GM19395 (cell line): ENCODE measurements around the gene THSD8.

Experiments used
- ATAC-seq: cut with Tn5 transposase; IDR thresholded peaks from one replicate; pipeline ENCODE4 v1.9.1; 2021; ENCODE audit warnings: mild to moderate bottlenecking, moderate library complexity; ENCODE audit not compliant: unreplicated experiment

Gene THSD8

GRCh38 chr19:12801466-12802266, at the start of gene THSD8, which contains the start of gene PRDX2:
Gene THSD8, plus strand, starts transcription at chr19:12802069. Its CDS starts 3 bp downstream, at chr19:12802072.
Gene PRDX2, minus strand, starts transcription at chr19:12801800. Its CDS starts 539 bp downstream, at chr19:12801261.
- ATAC-seq, result no peak

DNA sequence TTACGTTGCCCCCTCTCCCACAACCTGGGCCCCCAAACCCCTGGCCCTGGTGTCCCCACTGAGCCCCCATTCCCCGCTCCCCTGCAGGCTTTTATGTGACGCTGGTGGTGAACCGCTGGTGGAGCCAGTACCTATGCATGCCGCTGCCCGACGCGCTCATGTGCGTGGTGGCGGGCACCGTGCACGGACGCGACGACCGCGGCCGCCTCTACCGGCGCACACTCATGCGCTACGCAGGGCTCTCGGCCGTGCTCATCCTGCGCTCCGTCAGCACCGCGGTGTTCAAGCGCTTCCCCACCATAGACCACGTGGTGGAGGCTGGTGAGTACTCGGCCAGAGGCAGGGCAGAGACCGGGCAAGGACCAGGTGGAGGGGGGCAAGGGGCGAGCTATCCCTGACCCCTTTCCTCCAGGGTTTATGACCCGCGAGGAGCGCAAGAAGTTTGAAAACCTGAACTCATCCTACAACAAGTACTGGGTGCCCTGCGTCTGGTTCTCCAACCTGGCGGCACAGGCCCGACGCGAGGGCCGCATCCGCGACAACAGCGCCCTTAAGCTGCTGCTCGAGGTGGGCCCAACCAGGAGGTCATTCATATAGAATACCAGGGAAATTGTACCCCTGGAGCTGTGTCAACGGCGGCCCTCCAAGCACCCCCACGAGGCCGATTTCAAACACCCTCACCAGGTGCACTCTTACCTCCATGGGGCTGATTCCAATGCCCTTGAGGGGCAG, 47.2 kb upstream of the THSD8 start:
- no peak for ATAC-seq

DNA sequence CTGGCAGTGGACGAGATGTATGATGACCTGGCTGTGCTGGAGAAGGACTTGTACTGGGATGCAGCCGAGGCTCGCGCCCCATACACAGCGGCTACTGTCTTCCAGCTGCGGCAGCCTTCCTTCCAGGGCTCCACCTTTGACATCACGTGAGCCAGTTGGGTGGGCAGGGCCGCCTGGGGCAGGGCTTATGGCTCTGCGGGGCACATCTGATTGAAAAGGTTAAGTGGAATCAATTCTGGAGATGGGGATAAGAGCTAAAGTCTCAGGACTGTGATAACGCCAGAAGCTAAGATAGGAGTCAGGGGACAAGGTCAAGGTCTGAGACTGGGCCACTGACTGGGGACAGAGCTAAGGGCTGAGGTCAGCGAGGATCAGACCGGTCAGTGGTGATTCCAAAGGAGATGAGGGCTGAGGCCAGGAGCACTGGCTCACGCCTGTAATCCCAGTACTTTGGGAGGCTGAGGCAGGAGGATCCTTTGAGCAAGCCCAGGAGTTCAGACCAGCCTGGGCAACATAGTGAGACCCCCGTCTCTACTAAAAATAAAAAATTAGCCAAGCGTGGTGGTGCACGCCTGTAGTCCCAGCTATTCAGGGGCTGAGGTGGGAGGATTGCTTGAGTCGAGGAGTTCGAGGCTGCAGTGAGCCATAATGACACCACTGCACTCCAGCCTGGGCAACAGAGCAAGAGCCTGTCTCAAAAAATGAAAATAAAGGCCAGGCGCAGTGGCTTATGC, 45.6 kb upstream of the THSD8 start:
- ATAC-seq, result no peak

DNA sequence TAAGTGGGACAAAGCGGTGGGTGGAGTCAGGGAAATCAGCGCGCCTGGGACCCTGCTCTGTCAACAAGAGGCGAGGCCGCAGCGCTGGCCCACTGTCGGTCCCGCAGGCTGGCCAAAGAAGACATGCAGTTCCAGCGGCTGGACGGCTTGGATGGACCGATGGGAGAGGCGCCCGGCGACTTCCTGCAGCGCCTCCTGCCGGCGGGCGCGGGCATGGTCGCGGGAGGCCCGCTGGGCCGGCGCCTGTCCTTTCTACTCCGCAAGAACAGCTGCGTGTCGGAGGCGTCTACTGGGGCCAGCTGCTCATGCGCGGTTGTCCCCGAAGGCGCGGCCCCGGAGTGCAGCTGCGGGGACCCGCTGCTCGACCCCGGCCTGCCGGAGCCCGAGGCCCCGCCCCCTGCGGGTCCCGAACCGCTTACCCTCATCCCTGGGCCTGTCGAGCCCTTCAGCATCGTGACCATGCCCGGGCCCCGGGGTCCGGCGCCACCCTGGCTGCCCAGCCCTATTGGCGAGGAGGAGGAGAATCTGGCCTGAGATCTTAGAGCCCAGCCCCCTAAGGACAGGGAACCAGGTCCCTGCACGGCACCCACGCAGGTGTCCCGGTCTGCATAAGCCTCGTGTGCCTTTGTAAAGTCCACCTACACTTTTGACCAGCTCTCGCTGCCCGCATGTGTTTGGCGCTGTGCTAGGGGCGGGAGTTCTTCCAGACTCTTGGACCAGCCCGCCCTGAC, 44.2 kb upstream of the THSD8 start:
- no peak for ATAC-seq

DNA sequence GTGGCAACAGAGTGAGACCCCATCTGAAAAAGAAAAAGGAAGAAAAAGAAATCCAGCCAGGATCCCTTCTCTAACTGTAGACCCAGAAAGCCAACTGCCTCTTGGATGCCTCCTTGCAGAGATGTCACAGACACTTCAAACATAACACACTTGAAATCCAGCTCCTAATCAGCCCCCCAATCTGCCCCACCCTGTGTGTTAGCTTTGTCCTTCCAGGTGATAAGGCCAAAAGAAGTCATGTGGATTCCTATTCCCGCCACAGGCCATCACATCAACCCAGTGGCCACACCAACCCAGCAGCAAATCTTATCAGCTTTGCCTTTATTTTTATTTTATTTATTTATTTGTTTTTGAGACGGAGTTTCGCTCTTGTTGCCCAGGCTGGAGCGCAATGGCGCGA, 42.2 kb upstream of the THSD8 start:
- no peak for ATAC-seq

GRCh38 chr19:12763100-12763499, 38.8 kb upstream of the THSD8 start:
- no peak for ATAC-seq

DNA sequence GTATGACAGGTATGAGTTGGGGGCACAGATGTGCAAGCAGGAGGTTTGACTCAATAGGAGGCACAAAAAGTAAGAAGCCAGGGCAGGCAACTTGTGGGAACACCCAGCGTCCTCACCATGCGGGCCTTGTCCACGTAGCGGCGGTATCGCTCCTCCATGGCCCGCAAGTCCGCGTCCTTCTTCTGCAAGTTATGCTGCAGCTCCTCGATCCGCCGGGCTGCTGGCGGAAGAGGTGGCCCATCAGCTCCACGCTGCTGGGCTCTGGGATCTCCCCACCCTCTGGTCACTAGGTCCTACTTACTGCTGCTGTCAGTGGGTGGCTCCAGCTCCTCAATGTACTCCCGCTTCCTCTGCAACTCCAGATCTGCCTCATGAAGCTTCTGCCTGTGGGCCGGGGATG, 37.2 kb upstream of the THSD8 start:
- no peak for ATAC-seq

GRCh38 chr19:12766051-12766521, 35.8 kb upstream of the THSD8 start:
- no peak for ATAC-seq

DNA sequence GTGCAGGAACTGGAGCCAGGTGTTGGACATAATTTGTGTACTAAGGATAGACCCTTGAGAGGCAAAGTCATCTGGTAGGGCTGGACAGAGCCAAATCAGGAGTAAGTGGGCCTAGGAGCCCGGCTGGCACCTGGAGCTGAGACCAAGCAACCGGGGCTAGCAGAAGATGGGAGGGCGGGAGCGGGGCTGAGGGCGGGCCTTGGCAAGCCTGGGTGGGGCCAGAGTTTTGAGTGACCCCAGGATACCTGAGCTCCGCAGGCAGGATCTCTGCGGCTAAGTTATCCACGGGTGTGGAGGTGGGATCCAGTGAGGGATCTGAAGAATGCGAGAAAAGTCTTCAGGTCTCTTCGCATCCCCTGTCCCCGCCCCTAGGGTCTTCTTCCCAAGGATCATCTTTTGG, 34.7 kb upstream of the THSD8 start:
- ATAC-seq, result no peak

GRCh38 chr19:12767666-12768065, 34.2 kb upstream of the THSD8 start:
- no peak for ATAC-seq

GRCh38 chr19:12769689-12770088, 32.2 kb upstream of the THSD8 start:
- no peak for ATAC-seq

GRCh38 chr19:12770922-12771321, 30.9 kb upstream of the THSD8 start:
- ATAC-seq, result no peak

- no peak for ATAC-seq
These were observed 29.5 kb upstream of the THSD8 start for GRCh38 chr19:12772323-12772722.

GRCh38 chr19:12773571-12773970, 28.3 kb upstream of the THSD8 start:
- no peak for ATAC-seq

DNA sequence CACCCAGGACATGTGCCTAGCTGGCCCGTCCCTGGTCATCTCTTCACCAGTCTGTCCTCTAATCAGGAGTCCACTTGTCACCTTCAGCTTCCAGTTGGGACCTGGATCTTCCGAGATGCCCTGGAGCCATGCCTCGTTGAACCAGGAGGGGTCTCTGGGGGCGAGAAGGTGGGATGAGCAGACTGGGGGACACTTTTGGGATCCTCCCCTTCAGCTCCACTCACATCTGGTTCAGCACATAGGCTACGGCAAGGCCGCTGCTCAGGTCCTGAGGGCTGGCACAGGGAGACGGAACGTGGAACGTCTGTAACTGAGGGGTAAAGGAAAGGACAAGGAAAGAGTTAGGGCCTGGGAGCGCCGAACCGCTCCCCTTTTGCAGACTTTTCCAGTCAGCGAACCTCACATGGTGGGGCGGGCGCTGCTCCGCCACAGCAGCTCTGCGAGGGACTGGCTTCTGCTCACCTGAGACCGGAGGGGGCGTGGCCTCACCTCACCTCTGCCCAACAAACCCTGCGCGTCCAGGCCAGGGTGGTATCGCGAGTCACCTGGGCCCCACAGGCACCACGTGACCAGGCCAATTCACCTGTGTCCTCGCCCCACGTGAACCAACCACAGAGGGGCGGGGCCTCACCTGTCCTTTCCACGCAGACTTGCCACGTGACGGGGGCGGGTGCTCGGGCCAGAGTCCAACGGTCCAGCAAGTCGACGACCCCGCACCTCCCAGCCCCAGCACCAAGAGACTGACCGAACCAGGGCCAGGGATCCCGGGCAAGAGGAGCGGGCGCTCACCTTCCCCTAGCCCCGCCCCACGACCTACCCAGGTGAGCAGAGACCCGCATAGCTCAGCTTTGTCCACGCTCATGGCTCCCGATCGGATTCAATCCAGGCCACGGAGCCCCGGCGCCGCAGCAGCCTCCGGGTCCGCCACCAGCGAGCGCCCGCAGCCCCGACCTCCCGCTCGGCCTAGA, 27.0 kb upstream of the THSD8 start, which contains the start of gene HOOK2:
TSS of gene HOOK2 (minus strand) at position 965 of the 968 bp plus-strand sequence. CDS start at position 862, 103 bp downstream.
- no peak for ATAC-seq

GRCh38 chr19:12777217-12778016, 24.5 kb upstream of the THSD8 start:
- ATAC-seq, result no peak

DNA sequence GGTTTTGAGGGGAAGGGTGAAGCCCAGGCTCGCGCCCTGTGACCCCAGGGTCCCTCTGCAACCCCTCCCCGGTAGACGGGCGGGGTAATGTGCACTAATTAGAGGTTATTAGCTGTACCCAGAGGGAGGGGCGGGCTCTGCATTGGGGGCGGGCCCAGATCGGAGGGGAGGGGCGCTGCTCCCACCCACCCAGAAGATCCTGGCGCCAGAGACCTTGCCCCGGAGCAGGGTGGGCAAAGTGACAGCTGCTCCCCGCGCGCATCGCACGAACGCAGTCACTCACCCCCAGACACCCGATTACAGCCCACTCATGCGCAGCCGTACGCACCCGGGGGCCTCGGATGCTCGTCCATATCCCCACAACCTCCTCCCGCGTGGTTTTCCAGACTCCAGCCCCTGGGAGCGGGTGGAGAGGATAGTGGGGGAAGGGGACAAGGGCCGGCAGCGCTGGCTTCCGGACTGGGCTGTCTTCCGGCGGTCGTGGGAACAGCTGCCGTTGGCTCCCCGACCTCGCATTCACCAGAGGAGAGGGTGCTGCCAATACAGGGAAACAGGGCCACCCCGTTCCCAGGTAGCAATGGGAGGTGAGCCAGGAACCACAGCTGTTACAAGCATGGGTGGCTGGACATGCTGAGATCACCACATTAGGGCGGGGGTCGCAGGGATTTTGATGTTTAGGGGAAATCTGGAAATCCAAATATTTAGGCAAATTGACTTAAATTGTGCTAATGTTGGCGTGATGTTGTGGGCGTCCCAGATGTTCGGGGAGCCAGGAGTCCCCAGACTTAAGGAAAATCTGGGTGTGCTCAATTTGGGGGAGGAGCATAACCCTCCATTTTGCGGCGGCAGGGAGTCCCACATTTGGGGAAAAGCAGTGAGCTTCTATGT, 23.6 kb upstream of the THSD8 start:
- no peak for ATAC-seq

DNA sequence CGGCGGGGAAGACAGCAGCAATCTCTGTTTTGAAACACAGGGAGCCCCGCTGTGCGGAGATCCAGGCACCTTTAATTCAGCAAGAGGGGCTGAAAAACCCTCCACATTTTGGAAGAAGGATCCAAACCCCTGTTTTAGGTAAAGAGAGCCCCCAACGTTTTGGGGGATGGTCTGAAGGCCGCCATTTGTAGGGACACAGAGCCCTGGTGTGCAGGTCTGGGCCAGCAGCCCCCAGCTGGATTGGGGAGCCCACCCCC, 23.0 kb upstream of the THSD8 start:
- no peak for ATAC-seq
